RWPE1 (cell line): ENCODE data around the gene FBXO28.
"Not testable (repeated sequence)": the region's sequence is repeated elsewhere in the genome, so short reads cannot be mapped to it uniquely, and the experiment has no call there.

Experiments used
- CTCF ChIA-PET: fragments of 350-600 bp; sonication (Branson Sonifier 250); formaldehyde crosslinking; extraction: SDS; loops from one replicate; lab custom pipeline; 2021; lab: Yijun Ruan, JAX
- POLR2A ChIA-PET: fragments of 400-600 bp; formaldehyde crosslinking; extraction: SDS; loops from one replicate; lab custom pipeline; 2020; ENCODE audit warnings: antibody characterized with exemption; ENCODE audit not compliant: low non-redundant PET; lab: Yijun Ruan, JAX
- DNase-seq: peaks from one replicate; pipeline ENCODE4 v3.0.0; 2012; ENCODE audit warnings: low spot score
- H3K27ac ChIP-seq: fragments of 450-650 bp; 2 replicates; pipeline ENCODE4 v1.5.1; 2017
- TF ChIP-seq, protein P1 (sequence below): fragments of 450-650 bp; conservative IDR thresholded peaks from 2 replicates; pipeline ENCODE4 v1.5.1; 2017; ENCODE audit warnings: low read depth, mild to moderate bottlenecking

FBXO28 gene

DNA sequence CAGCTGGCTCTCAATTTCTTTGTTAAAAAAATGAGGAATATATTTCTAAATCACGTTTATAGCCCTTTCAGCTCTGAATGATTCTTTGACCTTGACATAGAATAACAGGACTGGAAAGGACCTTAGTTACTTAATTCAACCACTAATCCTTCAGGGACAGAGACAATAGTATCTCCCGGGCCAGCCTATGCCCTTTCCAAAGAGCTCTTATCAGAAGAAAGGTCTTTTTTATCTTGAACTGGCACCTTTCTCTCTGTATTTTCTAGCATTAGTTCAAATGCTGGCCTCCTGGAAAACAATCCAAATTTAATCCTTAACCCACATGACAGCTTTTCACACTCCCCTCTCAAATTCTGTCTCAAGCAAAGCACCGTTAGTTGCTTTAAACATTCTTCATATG lies 44.8 kb upstream of the FBXO28 start:
- ChIA-PET CTCF (no interaction called here), POLR2A (no interaction called here)

DNA sequence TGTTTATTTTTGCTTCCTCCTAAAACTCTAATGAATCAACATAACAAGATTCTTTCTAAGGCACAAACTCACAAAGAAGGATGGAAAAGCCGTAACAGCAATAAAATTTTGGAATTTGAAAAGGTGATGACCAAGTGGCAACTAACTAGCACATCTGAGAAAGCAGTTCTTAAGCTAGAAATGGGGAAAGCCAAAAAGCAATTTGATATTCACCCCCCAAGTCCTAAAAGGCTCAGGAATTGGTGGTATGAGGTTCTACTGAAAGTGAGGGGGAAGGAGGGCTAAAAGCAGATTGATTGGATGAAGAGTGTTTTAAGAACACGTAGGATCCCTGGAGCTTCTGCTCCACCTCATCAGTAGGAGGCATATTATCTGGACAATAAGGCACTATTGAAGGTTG lies 43.4 kb upstream of the FBXO28 start:
- CTCF ChIA-PET = interaction anchor here (0.6 to 0.7 kb wide), 2 partner anchors 19 to 230 kb away, joined by 3 read pairs; no protein-coding TSS in a partner anchor
- TF ChIP-seq, protein P1, sequence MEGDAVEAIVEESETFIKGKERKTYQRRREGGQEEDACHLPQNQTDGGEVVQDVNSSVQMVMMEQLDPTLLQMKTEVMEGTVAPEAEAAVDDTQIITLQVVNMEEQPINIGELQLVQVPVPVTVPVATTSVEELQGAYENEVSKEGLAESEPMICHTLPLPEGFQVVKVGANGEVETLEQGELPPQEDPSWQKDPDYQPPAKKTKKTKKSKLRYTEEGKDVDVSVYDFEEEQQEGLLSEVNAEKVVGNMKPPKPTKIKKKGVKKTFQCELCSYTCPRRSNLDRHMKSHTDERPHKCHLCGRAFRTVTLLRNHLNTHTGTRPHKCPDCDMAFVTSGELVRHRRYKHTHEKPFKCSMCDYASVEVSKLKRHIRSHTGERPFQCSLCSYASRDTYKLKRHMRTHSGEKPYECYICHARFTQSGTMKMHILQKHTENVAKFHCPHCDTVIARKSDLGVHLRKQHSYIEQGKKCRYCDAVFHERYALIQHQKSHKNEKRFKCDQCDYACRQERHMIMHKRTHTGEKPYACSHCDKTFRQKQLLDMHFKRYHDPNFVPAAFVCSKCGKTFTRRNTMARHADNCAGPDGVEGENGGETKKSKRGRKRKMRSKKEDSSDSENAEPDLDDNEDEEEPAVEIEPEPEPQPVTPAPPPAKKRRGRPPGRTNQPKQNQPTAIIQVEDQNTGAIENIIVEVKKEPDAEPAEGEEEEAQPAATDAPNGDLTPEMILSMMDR = no peak
- DNase-seq = no peak
- no peak overlapping the region for H3K27ac ChIP-seq
- POLR2A ChIA-PET = no interaction called here

More for the DNA sequence above, 44.8 kb upstream of the FBXO28 start:
- H3K27ac ChIP-seq = no peak overlapping the region
- no peak for DNase-seq
- TF ChIP-seq, protein P1 = no peak

DNA sequence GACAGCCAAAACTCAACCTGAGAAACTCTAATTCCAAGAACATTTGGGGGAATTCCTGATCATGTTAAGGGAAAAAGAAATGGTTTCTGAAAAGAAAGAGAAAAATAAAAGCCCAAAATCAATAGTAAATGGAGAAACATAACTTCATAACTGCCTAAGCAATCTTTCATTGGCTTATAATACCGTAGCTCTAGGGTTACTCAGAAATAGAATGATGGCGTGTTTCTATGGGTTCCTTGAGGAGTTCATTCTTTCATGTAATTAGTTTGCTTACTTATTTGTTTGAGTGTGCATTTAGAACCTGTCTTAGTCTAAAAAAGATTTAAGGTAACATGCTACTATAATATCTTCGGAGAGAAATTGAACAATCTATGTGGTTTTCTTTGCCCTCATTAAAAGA lies 37.5 kb upstream of the FBXO28 start:
- ChIA-PET POLR2A (no interaction called here), CTCF (no interaction called here)
- DNase-seq = no peak
- H3K27ac ChIP-seq = no peak overlapping the region
- TF ChIP-seq, protein P1 = no peak

DNA sequence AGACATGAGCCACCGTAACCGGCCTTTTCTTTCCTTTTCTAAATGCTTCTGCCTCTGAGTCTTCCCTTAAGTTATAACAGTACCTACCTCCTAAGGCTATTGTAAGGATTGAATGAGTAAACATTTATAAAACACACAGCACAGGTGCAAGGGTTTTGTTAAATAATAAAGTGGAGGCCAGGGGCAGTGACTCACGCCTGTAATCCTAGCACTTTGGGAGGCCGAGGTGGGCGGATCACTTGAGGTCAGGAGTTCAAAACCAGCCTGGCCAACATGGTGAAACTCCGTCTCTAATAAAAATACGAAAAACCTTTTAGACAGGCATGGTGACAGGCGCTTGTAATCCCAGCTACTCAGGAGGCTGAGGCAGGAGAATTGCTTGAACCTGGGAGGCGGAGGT lies 34.3 kb upstream of the FBXO28 start:
- POLR2A ChIA-PET, CTCF ChIA-PET, H3K27ac ChIP-seq: not testable (repeated sequence)
- peak; percentile 43 for DNase-seq

DNA sequence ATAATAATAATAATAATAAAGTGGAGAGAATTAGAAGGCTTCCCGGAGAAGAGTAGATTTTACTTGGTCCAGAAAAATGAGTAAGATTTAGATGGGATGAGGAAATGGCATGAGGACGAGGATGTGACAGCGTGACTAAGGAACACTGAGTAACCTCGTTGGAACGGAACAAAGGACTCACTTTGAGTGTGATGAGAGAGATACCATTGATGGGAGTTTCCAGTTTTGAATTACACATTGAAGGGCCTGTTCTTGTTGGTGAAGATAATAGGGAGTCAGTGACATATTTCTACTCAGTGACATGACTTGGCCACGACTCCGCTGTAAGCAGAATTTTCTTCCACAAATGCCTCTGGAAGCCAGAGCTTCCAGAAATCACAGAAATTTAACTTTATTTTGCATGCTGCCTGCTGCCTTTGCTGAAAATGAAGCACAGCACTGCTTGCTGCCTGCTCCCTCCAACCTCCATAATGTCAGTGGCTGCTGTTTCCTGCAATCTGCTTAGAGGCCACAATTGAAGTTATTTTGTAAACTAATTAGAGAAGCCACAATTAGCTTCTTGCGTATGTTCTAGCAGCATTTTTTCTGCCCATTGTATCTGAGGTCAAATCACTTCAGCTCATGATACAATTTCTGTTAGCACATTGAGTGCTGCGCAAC lies 33.7 kb upstream of the FBXO28 start:
- ChIA-PET POLR2A (no interaction called here), CTCF (no interaction called here)
- no peak overlapping the region for H3K27ac ChIP-seq
- no peak for DNase-seq
- TF ChIP-seq, protein P1 = no peak

DNA sequence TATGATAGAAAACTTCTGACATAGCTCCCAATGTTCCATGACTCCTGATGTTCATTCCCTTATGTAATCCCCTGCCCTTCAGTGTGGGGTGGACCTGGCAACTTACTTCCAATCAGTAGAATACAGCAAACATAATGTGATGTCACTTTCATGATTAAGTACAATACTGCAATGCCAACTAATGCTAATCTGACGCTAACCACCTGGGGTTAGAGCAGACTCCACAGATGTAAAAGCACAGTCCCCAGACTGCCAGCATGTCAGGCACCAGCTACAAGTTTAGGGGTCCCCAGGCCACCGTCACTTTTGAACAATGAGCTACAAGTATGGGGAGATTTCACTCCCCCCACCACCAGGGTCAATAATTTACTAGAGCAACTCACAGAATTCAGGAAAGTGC lies 32.3 kb upstream of the FBXO28 start:
- CTCF ChIA-PET = no interaction called here
- no peak overlapping the region for H3K27ac ChIP-seq
- POLR2A ChIA-PET = no interaction called here
- DNase-seq = no peak
- TF ChIP-seq, protein P1 = no peak

DNA sequence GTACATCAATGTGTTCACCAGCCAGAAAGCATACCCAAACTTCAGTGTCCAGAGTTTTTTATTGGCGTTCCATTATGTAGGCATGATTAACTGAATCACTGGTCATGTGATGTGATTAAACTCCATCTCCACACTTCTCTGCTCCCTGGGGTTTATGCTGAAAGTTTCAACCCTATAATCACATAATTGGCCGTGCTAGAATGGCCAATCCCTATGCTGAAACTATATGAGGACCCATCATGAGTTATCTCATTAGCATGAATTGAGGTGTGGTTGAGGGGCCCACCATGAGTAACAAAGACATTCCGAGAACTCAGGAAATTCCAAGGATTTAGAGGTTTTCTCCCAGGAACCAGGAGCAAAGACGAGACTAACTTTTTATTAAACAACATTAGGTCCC lies 31.8 kb upstream of the FBXO28 start:
- ChIA-PET CTCF (no interaction called here), POLR2A (no interaction called here)
- TF ChIP-seq, protein P1 = no peak
- DNase-seq = no peak
- H3K27ac ChIP-seq = no peak overlapping the region
